ENCODE results near the gene SLC38A2.

The SLC38A2 gene

GRCh38 chr12:46384451-46385309 lies 12.1 kb upstream of the SLC38A2 start:
- peak overlapping the region; percentile 99 for H3K27ac ChIP-seq (ENCODE audit: low read length, poor library complexity, severe bottlenecking)

GRCh38 chr12:46383654-46384450 lies 11.3 kb upstream of the SLC38A2 start:
- WGBS = under 1% methylated on average over 46 of the region's 47 CpGs

More at GRCh38 chr12:46384451-46385309, 12.1 kb upstream of the SLC38A2 start:
- H2AFZ ChIP-seq (ENCODE audit: low read depth, low read length) = no peak overlapping the region
- H3K9me3 ChIP-seq (ENCODE audit: control insufficient read depth, low read length) = no peaks in the 10 kb centered on the region
- H3K4me2 ChIP-seq (ENCODE audit: low read length, poor library complexity, severe bottlenecking) = peak overlapping the region; percentile 71
- H3K4me3 ChIP-seq (ENCODE audit: insufficient read depth in 1 of 2, low read depth in 1 of 2, low read length in 2 of 2) = peak overlapping the region in 1 of 2 experiments; percentile 77
- H2AK5ac ChIP-seq (ENCODE audit: low read length, severe bottlenecking) = peak overlapping the region; percentile 82
- peak overlapping the region; percentile 68 to 99 for H3K18ac ChIP-seq (ENCODE audit: low read depth in 1 of 2, low read length in 2 of 2)
- peak overlapping the region; percentile 71 for H4K8ac ChIP-seq (ENCODE audit: low read length)
- peaks cover 2% of the 10 kb centered on the region for H3K79me1 ChIP-seq (replicated peaks; ENCODE audit: low read length, poor library complexity, severe bottlenecking)
- peak overlapping the region in 1 of 2 experiments; percentile 57 for H2BK12ac ChIP-seq (ENCODE audit: low read length in 2 of 2)
- no peaks in the 10 kb centered on the region for H3K27me3 ChIP-seq (ENCODE audit: control insufficient read depth in 1 of 2, insufficient read depth in 1 of 2, low read length in 2 of 2)
- peaks cover 0 to 6% of the 10 kb centered on the region in 2 experiments for H3K36me3 ChIP-seq (ENCODE audit: control insufficient read depth in 1 of 2, insufficient read depth in 2 of 2, low read depth in 1 of 2, low read length in 2 of 2)
- H3K14ac ChIP-seq (ENCODE audit: low read length in 2 of 2) = peak overlapping the region in 1 of 2 experiments; percentile 58
- H2BK120ac ChIP-seq (ENCODE audit: low read depth, low read length) = peak overlapping the region; percentile 95
- peaks cover 10% of the 10 kb centered on the region for H3K4me1 ChIP-seq (ENCODE audit: control insufficient read depth, insufficient read depth, low read depth, low read length)
- no peak overlapping the region for H4K91ac ChIP-seq (ENCODE audit: low read length)
- H3K4ac ChIP-seq (ENCODE audit: low read depth in 1 of 2, low read length in 2 of 2) = peak overlapping the region in 1 of 2 experiments; percentile 100
- H3K23ac ChIP-seq (ENCODE audit: low read length in 2 of 2) = no peak overlapping the region
- peak overlapping the region; percentile 94 for H2BK5ac ChIP-seq (ENCODE audit: low read depth, low read length, poor library complexity, severe bottlenecking)
- H2BK15ac ChIP-seq (ENCODE audit: low read depth, poor library complexity, severe bottlenecking) = no peak overlapping the region
- DNase-seq = peak; percentile 7
- peak overlapping the region; percentile 97 for H3K9ac ChIP-seq (ENCODE audit: low read length)
- 52% methylated on average over 5 of the region's 9 CpGs for WGBS

GRCh38 chr12:46382964-46383653 lies 10.5 kb upstream of the SLC38A2 start:
- Histone ChIP-seq H3K4me3 (ENCODE audit: insufficient read depth in 1 of 2, low read depth in 1 of 2, low read length in 2 of 2) (peak overlapping the region; percentile 75 to 85), H3K27ac (ENCODE audit: low read length, poor library complexity, severe bottlenecking) (peak overlapping the region; percentile 99), H3K18ac (ENCODE audit: low read depth in 1 of 2, low read length in 2 of 2) (peak overlapping the region; percentile 99 to 100), H3K9ac (ENCODE audit: low read length) (peak overlapping the region; percentile 97), H2AK5ac (ENCODE audit: low read length, severe bottlenecking) (peak overlapping the region; percentile 19), H2BK15ac (ENCODE audit: low read depth, poor library complexity, severe bottlenecking) (peak overlapping the region; percentile 96), H3K4me1 (ENCODE audit: control insufficient read depth, insufficient read depth, low read depth, low read length) (peaks cover 10% of the 10 kb centered on the region), H3K27me3 (ENCODE audit: control insufficient read depth in 1 of 2, insufficient read depth in 1 of 2, low read length in 2 of 2) (no peaks in the 10 kb centered on the region), H3K79me1 (replicated peaks; ENCODE audit: low read length, poor library complexity, severe bottlenecking) (peaks cover 2% of the 10 kb centered on the region), H3K4me2 (ENCODE audit: low read length, poor library complexity, severe bottlenecking) (peak overlapping the region; percentile 81), H2AFZ (ENCODE audit: low read depth, low read length) (no peak overlapping the region), H3K4ac (ENCODE audit: low read depth in 1 of 2, low read length in 2 of 2) (peak overlapping the region; percentile 85 to 88), H3K9me3 (ENCODE audit: control insufficient read depth, low read length) (no peaks in the 10 kb centered on the region), H2BK120ac (ENCODE audit: low read depth, low read length) (peak overlapping the region; percentile 95), H3K36me3 (ENCODE audit: control insufficient read depth in 1 of 2, insufficient read depth in 2 of 2, low read depth in 1 of 2, low read length in 2 of 2) (peaks cover 0 to 6% of the 10 kb centered on the region in 2 experiments), H3K14ac (ENCODE audit: low read length in 2 of 2) (peak overlapping the region in 1 of 2 experiments; percentile 98), H2BK5ac (ENCODE audit: low read depth, low read length, poor library complexity, severe bottlenecking) (peak overlapping the region; percentile 98), H4K8ac (ENCODE audit: low read length) (peak overlapping the region; percentile 98), H3K23ac (ENCODE audit: low read length in 2 of 2) (no peak overlapping the region), H2BK12ac (ENCODE audit: low read length in 2 of 2) (peak overlapping the region; percentile 21 to 63), H4K91ac (ENCODE audit: low read length) (peak overlapping the region; percentile 94)
- WGBS = under 1% methylated on average over 70 of the region's 74 CpGs
- DNase-seq = peak; percentile 98

More at GRCh38 chr12:46383654-46384450, 11.3 kb upstream of the SLC38A2 start:
- Histone ChIP-seq H2BK15ac (ENCODE audit: low read depth, poor library complexity, severe bottlenecking) (peak overlapping the region; percentile 73), H3K14ac (ENCODE audit: low read length in 2 of 2) (peak overlapping the region; percentile 58 to 98), H2AK5ac (ENCODE audit: low read length, severe bottlenecking) (peak overlapping the region; percentile 94), H3K79me1 (replicated peaks; ENCODE audit: low read length, poor library complexity, severe bottlenecking) (peaks cover 2% of the 10 kb centered on the region), H2BK12ac (ENCODE audit: low read length in 2 of 2) (peak overlapping the region; percentile 93 to 96), H3K4me2 (ENCODE audit: low read length, poor library complexity, severe bottlenecking) (peak overlapping the region; percentile 85), H2AFZ (ENCODE audit: low read depth, low read length) (no peak overlapping the region), H2BK120ac (ENCODE audit: low read depth, low read length) (peak overlapping the region; percentile 95), H4K8ac (ENCODE audit: low read length) (peak overlapping the region; percentile 98), H3K9me3 (ENCODE audit: control insufficient read depth, low read length) (no peaks in the 10 kb centered on the region), H3K27me3 (ENCODE audit: control insufficient read depth in 1 of 2, insufficient read depth in 1 of 2, low read length in 2 of 2) (no peaks in the 10 kb centered on the region), H3K23ac (ENCODE audit: low read length in 2 of 2) (peak overlapping the region in 1 of 2 experiments; percentile 93), H4K91ac (ENCODE audit: low read length) (peak overlapping the region; percentile 100), H3K18ac (ENCODE audit: low read depth in 1 of 2, low read length in 2 of 2) (peak overlapping the region; percentile 99 to 100), H3K4me1 (ENCODE audit: control insufficient read depth, insufficient read depth, low read depth, low read length) (peaks cover 10% of the 10 kb centered on the region), H3K4me3 (ENCODE audit: insufficient read depth in 1 of 2, low read depth in 1 of 2, low read length in 2 of 2) (peak overlapping the region; percentile 75 to 77), H2BK5ac (ENCODE audit: low read depth, low read length, poor library complexity, severe bottlenecking) (peak overlapping the region; percentile 94), H3K4ac (ENCODE audit: low read depth in 1 of 2, low read length in 2 of 2) (peak overlapping the region; percentile 42 to 100), H3K36me3 (ENCODE audit: control insufficient read depth in 1 of 2, insufficient read depth in 2 of 2, low read depth in 1 of 2, low read length in 2 of 2) (peaks cover 0 to 6% of the 10 kb centered on the region in 2 experiments), H3K9ac (ENCODE audit: low read length) (peak overlapping the region; percentile 97), H3K27ac (ENCODE audit: low read length, poor library complexity, severe bottlenecking) (peak overlapping the region; percentile 99)
- peak; percentile 95 for DNase-seq
